GM19328 (cell line): ENCODE results near the gene FNIP1.
"Not testable (repeated sequence)": the region's sequence is repeated elsewhere in the genome, so short reads cannot be mapped to it uniquely, and the experiment has no call there.

Experiments
- ATAC-seq: cut with Tn5 transposase; IDR thresholded peaks from one replicate; pipeline ENCODE4 v1.9.1; 2021; ENCODE audit warnings: mild to moderate bottlenecking, moderate library complexity; ENCODE audit not compliant: unreplicated experiment

Gene FNIP1

GRCh38 chr5:131754363-131754762, 42.5 kb downstream of the FNIP1 start:
- no peak for ATAC-seq

GRCh38 chr5:131751506-131751905, 45.3 kb downstream of the FNIP1 start:
- no peak for ATAC-seq

DNA sequence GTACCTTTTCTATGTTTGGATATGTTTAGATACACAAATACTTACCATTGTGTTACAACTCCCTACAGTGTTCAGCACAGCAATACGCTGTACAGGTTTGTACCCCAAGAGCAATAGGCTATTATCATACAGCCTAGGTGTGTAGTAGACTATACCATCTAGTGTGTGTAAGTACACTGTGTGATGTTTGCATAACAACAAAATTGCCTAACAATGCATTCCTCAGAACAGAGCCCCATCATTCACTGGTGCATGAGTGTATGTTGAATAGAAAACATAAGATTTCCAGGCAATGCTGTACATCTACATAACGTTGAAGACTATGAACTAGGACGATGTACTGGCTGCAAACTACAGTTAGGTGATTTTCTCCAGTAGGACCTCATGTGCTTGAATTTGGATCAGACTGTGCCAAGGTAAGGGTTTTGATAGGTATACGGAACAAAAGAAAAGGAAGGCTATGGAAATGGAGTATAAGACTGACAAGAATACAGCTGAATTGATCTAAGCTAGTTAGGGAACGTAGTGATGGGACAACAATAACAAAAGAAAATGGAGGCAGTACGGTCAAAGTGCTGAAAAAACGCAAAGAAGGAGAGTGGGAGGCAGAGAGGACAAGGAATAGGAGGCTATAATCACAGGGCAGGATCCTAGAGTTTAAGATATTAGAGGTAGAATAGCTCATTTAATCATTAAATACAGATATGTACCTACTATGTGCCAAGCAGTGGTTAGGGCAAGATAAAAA, 46.9 kb downstream of the FNIP1 start:
- ATAC-seq: no peak

DNA sequence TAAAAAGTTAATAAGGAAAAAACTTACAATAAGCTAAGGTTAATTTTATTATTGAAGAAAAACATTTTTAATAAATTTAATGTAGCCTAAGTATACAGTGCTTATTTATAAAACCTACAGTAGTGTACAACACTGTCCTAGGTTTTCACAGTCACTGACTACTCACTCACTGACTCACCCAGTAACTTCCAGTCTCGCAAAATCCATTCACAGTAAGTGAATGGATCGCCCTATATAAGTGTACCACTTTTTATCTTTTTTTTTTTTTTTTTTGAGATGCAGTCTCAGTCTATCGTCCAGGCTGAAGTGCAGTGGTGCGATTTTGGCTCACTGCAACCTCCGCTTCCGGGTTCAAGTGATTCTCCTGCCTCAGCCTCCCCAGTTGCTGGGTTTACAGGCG, 47.7 kb downstream of the FNIP1 start:
- ATAC-seq: no peak

DNA sequence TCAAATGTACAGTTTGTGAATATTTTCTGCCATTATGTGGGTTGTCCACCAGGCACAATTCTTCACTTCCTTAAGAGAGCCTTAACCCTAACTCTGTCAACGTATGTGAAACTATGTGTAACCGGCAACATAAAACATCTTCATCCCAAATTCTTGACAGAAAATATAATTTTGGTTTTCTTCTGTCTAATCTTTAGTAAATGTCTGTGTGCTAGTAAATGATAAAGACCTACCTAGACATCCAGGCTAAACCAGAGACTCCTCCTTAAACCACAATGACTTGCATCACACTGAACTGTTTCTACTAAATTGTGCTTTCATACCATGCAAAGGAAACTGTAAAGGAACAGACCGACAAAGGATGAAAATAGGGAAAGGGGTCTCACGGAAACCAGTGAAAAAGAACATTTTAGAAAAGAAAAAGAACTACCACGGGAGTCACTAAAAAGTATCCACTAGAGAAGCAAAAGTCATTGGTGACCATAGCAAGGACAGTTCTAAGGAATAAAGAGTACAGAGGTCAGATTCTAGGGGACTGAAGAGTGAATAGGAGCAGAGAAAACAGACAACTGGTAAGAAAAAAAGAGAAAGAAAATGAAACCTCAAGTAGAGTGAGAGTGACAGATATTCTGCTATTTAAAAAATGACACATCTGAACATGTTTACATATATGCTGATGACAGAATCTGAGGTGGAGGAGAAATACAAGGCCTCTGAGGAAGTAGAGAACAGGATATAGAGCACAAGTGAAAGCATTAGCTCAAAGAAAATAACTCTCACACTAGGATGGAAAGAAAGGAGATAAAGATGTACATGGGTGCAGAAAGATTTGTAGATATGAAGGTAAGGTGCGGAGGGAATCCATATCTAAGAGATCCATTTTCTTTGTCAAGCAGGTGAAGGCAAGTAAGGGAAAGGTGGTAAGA, 49.4 kb downstream of the FNIP1 start:
- no peak for ATAC-seq

- no peak for ATAC-seq
Measured at GRCh38 chr5:131746423-131746822, 50.4 kb downstream of the FNIP1 start.

GRCh38 chr5:131745703-131746102, 51.1 kb downstream of the FNIP1 start:
- no peak for ATAC-seq

DNA sequence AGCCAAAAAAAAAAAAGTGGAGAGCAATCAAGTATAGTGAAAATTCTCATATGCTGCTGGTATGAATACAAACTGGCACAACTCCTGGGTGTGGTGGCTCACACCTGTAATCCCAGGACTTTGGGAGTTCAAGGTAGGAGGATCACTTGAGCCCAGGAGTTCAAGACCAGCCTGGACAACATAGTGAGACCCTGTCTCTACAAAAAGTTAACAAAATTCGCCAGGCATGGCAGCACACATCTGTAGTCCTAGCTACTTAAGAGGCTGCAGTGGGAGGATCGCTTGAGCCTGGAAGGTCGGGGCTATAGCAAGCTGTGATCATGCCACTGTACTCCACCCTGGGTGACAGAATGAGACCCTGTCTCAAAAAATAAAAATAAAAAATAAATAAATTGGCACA, 51.7 kb downstream of the FNIP1 start:
- no peak for ATAC-seq

GRCh38 chr5:131740477-131740876, 56.3 kb downstream of the FNIP1 start:
- ATAC-seq: no peak

- ATAC-seq: no peak
Measured at GRCh38 chr5:131735393-131735792, 61.4 kb downstream of the FNIP1 start.

DNA sequence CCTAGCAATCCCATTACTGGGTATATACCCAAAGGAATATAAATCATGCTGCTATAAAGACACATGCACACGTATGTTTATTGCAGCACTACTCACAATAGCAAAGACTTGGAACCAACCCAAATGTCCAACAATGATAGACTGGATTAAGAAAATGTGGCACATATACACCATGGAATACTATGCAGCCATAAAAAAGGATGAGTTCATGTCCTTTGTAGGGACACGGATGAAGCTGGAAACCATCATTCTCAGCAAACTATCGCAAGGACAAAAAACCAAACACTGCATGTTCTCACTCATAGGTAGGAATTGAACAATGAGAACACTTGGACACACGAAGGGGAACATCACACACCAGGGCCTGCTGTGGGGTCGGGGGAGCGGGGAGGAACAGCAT, 61.9 kb downstream of the FNIP1 start:
- ATAC-seq: not testable (repeated sequence)

DNA sequence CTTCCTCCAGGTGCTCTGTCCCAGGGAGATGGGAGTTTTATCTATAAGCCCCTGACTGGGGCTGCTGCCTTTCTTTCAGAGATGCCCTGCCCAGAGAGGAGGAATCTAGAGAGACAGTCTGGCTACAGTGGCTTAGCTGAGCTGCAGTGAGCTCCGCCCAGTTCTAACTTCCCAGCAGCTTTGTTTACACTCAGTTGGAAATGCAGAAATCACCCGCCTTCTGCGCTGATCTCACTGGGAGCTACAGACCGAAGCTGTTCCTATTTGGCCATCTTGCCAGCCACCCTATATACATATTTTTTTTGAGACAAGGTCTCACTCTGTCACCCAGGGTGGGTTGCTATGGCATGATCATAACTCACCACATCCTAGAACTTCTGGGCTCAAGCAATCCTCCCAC, 67.5 kb downstream of the FNIP1 start:
- ATAC-seq: not testable (repeated sequence)

DNA sequence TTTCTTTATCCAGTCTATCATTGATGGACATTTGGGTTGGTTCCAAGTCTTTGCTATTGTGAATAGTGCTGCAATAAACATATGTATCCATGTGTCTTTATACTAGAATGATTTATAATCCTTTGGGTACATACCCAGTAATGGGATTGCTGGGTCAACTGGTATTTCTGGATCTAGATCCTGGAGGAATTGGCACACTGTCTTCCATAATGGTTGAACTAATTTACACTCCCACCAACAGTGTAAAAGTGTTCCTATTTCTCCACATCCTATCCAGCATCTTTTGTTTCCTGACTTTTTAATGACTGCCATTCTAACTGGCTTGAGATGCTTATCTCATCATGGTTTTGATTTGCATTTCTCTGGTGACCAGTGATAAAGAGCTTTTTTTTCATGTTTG, 72.7 kb downstream of the FNIP1 start:
- not testable (repeated sequence) for ATAC-seq

DNA sequence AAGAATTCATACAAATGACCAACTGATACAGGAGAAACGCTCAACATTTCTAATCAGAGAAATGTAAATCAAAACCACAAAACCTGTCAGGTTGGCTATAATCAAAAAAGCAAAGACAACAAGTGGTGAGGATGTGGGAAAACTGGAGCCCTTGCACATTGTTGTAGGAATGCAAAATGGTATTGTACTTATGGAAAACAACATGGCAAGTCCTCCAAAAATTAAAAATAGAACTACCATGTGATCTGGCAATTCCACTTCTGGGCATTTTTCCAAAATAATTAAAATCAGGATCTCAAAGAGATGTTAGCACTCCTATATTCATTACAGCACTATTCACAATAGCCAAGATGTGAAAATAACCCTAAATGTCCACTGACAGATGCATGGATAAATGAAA, 76.1 kb downstream of the FNIP1 start:
- ATAC-seq: no peak

GRCh38 chr5:131719564-131719963, 77.3 kb downstream of the FNIP1 start:
- no peak for ATAC-seq

GRCh38 chr5:131718487-131719014, 78.3 kb downstream of the FNIP1 start:
- no peak for ATAC-seq

DNA sequence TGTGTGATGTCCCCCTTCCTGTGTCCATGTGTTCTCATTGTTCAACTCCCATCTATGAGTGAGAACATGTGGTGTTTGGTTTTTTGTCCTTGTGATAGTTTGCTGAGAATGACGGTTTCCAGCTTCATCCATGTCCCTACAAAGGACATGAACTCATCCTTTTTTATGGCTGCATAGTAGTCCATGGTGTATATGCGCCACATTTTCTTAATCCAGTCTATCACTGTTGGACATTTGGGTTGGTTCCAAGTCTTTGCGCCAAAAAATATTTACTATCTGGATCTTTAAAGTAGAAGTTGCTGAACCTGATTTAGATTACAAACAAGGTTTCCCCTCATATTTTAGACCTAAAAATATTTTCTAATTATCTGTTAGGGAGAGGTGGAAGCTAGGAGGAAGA, 79.7 kb downstream of the FNIP1 start:
- not testable (repeated sequence) for ATAC-seq

DNA sequence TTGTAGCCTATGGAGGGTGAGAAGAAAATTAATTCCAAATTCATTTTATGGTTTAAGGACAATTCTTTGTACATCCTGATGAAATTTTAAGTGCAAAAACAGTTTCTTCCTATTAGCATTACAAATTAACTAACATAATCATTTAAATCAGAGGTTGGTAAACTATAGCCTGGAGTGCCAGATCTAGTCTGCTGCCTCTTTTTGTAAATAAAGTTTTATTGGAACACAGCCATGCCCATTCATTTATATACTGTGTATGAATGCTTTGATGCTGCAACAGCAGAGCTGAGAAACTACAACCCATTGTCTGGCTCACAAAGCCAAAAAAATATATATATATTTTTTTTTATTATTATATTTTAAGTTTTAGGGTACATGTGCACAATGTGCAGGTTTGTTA, 80.2 kb downstream of the FNIP1 start:
- no peak for ATAC-seq

DNA sequence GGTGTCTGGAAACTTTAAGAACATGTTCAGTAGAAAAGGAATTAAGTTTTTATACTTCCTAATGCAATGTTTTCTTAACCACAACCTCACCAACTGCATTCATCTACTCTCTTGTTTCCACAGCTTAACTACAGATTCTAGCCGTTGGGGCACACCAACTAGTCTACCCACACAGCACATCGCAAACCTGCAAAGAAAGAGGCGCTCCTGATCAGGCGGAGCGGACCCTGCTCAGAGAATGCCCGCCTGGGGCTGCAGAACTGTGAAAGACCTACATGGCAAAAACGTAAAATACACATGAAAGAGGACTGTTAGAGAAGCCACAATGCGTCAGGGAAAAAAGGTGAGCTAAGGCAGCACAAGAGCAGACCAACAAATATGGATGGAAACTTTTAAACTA, 86.4 kb downstream of the FNIP1 start:
- ATAC-seq: no peak

DNA sequence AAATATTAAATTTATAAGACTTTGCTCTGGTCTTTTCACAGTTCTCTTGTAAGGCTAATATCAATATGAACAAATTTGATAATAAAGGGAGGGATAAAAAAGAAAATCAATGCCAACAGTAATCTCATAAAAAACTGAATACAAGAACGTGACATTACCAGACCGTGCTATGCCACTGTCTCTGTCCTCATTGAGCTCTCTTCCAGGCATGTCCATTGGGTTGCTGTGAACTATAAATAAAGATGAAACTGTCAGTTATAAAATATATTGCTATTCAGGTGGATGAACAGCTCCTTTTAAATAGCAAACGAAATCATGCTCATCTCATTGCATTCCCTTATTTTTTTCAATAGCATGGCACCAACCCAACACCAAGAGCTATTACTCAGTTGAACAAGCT, 87.8 kb downstream of the FNIP1 start:
- ATAC-seq: no peak

- ATAC-seq: no peak
Measured at GRCh38 chr5:131706281-131706680, 90.5 kb downstream of the FNIP1 start.

- no peak for ATAC-seq
Measured at GRCh38 chr5:131694926-131695325, 101.9 kb downstream of the FNIP1 start.
